Islet of Langerhans (tissue), 1 donor: ENCODE measurements around the gene PPARA.
"Not testable (repeated sequence)": the region's sequence is repeated elsewhere in the genome, so short reads cannot be mapped to it uniquely, and the experiment has no call there.

Experiments used
- FAIRE-seq: peaks from one replicate; lab custom pipeline; 2011; peaks lifted over from hg19 to GRCh38; lab: Jason Lieb, UNC

Gene PPARA

DNA sequence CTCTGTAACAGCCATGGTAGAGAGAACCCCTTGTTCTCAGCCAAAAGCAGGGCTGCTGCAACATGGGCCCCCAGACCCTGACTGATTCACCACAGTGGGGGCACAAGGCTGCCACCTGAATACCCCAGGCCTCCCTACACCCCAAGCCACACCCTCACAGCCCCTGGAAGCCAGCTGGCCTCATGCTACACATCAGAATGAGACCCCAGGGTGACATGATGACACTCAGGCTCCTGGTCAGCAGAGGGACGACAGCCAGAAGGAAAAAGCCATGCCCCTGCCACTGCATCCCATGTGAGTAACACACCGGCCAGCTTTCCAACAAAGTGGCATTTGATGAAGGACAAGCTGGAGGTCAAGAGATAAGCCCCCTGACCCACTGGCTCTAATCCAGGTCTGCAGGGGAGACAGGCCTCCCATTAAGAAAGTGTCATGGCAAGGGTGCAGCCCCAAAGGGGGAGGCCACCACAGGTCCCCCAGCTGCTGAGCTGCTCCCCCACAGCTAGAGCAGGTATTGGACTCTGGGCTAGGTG is 97.2 kb downstream of the PPARA start:
- FAIRE-seq = no peak

- FAIRE-seq = no peak
These were observed 99.9 kb downstream of the PPARA start, which contains the start of gene CDPF1 for GRCh38 chr22:46250035-46250782. CDPF1 (minus strand) TSS chr22:46250293; CDS start chr22:46248284, 2,009 bp downstream.

GRCh38 chr22:46250783-46251125 is 100.4 kb downstream of the PPARA start:
- FAIRE-seq = no peak

- no peak for FAIRE-seq
These were observed 100.9 kb downstream of the PPARA start for GRCh38 chr22:46251266-46251665.

DNA sequence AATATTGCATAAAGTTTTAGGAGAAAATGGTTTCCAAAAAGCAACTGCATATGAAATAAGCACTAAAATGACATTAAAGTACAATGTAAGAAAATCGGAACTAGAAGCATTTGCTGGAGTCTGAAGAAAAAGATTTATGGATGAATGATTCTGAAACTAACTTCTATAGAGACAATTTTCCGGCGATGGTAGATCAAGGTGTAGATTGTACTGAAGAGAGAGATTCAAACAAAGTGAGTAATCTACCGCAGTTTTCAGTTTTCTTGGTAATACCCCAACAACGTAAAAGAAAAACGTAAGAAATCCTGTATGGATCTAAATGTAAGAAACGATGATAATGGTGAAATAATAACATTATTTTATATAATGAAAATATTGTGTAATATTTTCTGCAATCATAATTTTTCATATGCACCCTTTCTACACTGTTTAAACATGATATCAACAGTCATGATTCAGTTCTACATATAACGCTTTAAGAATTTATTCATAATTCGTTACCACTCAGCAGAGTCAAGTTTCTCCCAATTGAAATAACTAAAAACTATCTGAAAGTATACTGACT is 101.6 kb downstream of the PPARA start:
- FAIRE-seq = no peak

DNA sequence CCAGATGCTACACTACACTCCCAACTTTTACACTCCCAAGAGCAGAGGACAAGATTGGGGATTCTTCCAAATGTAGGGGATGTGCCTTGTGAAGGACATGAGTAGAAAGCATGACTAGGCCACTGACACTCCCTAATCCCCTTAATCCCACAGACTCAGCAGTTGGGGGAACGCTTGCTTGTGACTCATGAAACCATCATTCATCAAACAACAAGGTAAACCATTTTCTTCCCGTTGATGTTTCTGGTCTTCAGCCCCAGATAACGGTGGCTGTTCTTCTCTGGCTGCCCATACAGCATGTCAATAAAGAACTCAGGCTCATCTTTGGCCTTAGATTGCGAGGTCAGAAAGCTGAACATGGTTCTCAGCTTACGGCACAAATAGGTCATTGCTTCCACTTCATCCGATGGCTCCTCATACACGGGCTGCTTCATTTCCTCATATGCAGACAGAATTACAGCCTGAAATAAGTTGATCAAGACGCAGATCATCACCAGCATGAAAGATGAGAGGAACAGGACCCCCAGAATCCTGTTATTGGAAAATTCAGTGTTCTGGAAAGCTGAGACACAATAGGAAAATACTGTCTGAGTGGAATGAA is 106.1 kb downstream of the PPARA start:
- FAIRE-seq = no peak

DNA sequence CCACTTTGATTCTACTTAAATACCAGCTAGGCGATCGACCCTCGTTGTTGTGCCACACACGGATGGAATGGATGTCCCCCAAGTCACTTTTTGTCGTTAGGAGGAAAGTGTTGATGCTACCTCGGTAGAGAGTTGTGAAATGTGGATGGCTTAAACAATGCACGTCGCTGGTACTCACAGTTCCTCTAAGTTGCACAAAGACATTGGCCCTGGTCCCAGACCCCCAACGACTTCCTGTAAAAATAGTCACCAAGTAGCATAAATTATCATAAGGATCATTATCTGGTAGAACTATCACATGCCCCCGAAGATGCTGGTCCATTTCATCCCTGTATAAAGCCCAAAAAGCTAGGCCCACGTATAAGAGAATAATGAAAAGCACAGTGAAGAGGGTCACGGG is 109.0 kb downstream of the PPARA start:
- no peak for FAIRE-seq

- FAIRE-seq = no peak
These were observed 109.7 kb downstream of the PPARA start for GRCh38 chr22:46260038-46260437.

DNA sequence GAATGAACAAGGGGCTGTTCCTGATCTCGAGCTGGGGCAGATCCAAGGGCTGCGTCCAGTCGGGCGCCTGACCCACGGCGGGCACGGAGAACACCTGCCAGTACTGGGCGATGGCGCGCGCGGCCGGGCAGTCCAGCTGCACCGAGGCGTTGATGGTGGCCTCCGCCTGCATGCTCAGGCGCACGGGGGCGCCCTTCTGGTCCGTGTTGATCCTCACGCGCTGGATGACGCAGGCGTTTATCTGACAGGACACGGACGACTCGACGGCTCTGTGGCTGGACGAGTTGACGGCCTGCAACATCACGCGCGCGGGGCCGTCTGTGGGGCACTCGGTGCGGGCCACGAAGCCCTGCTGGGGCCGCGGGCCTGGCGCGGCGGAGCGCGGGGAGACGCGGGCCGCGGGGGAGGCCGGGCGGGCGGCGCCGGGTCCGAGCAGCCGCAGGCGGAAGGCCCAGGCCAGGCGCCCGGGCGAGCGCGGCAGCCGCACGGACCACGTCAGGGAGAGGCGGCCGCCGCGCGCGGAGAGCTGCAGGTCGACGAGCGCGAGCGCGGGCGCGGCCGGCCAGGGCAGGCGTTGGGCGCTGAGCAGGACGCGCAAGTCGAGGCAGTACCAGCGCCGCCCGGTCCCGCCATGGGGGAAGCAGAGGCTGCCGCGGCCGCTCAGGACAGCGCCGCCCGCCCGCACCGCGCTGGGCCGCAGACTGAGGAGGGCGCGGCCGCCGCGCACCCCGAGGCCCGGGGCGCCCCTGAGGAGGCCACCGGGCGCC is 112.3 kb downstream of the PPARA start:
- FAIRE-seq = no peak

- FAIRE-seq = no peak
These were observed 112.9 kb downstream of the PPARA start, which contains the start of gene PKDREJ for GRCh38 chr22:46263216-46263590. PKDREJ (minus strand) TSS chr22:46263343; CDS start chr22:46263322, 21 bp downstream.

- not testable (repeated sequence) for FAIRE-seq
These were observed 114.2 kb downstream of the PPARA start for GRCh38 chr22:46264520-46264919.

GRCh38 chr22:46265627-46266026 is 115.3 kb downstream of the PPARA start:
- FAIRE-seq = not testable (repeated sequence)

- FAIRE-seq = no peak
These were observed 117.3 kb downstream of the PPARA start, which contains the start of gene TTC38 for GRCh38 chr22:46267431-46268279. TTC38 (plus strand) TSS chr22:46268008; CDS start chr22:46268040, 32 bp downstream.

DNA sequence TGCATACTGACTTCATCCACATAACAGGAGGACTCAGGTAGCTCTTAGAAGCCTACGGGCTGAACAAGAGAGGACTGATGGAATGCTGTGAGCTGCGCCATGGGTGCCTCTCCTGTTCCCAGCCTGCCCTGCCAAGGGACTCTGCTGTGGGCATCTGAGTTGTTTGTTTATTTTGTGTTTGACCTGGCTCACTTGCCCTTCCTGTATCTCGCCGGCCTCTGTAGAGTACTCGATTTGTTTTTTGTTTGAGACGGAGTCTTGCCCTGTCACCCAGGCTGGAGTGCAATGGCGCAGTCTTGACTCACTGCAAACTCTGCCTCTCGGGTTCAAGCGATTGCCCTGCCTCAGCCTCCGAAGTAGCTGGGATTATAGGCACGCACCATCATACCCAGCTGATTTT is 119.2 kb downstream of the PPARA start:
- FAIRE-seq = no peak

- no peak for FAIRE-seq
These were observed 121.9 kb downstream of the PPARA start for GRCh38 chr22:46272196-46272595.

- no peak for FAIRE-seq
These were observed 122.6 kb downstream of the PPARA start for GRCh38 chr22:46272762-46273431.

DNA sequence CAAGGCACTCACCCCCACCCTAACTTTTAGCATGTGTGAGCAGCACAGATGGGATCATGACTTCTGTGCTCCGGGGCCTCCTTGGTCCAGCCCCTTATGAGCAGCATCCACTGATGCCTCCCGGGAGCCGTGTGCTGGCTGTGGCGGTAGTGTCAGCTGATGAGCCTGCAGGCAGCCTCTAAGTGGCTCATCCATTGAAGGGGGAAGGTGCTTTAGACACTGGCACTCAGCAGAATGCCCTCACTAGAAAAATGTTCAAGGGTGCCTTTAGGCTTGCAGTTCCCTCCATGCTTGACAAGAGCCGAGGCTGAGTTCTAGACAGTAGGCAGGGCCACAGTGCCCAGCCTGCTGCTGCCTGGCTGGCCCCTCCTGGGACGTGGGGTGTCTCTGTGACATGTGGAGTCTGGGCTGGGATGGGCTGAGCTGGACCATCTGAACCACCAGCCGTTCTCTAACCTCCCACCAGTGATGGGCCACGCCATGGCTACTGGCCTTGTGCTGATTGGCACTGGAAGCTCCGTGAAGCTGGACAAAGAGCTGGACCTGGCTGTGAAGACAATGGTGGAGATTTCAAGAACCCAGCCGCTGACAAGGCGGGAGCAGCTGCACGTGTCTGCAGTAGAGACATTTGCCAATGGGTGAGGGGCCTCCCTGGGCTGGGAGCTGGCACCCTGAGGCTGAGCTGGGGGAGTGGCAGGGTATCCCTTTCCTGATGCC is 123.3 kb downstream of the PPARA start:
- no peak for FAIRE-seq

DNA sequence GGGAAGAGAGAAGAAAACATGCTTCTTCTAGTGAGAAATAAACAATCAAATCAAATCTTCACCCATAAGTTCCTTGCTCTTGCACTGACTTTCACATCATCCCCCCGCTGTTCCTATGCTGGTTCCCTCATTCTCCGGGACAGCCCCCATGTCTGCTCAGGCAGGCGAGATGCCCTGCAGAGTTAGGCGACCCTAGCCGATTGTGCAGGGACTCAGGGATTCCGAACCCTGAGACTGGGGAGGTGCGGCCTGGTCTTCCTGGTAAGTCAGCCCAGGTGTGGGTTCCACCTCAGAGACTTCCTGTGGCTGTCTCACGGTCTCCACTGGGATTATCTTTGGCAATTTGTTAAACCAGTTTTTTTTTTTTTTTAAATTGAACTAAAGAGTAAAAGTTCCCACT is 124.1 kb downstream of the PPARA start:
- FAIRE-seq = no peak

- no peak for FAIRE-seq
These were observed 125.3 kb downstream of the PPARA start for GRCh38 chr22:46275455-46276122.

DNA sequence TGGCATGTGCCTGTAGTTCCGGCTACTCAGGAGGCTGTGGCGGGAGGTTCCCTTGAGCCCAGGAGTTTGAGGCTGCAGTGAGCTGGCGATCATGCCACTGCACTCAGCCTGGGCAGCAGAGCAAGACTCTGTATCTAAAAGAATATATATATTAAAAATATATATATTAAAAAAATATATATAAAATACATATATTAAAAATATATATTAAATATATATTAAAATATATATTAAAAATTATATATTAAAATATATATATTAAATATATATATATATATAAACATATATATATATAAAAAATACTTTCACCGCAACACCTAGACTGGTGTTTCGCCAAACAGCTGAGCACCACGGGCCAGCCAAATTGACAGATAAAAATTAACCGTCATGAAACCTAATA is 126.2 kb downstream of the PPARA start:
- FAIRE-seq = no peak
